GM19372 (cell line): ENCODE results near the gene CYBRD1.
A peak's percentile ranks its signal among the peaks of the same experiment; 100 is the strongest.

Experiments used
- ATAC-seq: cut with Tn5 transposase; IDR thresholded peaks from one replicate; pipeline ENCODE4 v1.9.1; 2021; ENCODE audit warnings: mild to moderate bottlenecking, low read depth, moderate library complexity; ENCODE audit not compliant: unreplicated experiment

The CYBRD1 gene

DNA sequence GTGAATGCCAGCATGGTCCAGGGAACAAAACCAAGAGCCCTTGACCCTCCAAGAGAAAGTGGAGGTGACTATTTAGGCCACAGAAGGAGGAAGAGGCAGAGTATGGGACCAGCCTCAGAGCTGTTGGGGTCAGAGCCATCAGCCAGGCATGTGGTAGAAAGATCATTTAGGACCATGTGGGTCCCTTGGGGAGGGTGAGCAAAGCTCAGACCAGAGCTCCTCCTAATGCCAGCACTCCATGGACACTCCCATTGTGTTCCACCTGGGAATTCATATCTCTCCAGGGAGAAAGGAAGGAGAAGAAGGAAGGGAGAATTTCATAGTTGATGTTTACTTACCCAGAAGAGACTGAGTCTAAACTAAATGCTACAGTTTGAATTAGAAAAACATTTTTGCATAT, 73.2 kb downstream of the CYBRD1 start:
- ATAC-seq: no peak

DNA sequence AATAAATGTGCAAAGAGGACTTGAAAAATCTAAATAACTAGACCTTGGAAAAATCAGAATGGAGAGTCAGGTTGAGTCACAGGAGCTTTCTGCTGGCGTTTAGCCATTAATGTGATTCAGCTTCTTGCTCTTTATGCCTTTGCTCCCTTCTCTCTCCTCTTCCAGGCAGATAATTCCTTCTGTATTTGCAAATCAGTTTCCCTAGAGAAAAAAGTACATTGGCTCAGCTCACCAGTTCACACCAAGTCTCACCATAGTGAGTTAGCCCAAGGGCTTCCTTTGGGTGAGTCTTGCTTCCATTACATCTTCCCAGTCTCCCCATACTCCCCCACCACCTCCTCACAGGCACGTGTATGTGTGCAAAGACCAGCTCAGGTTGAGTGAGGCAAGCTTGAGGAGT, 73.6 kb downstream of the CYBRD1 start:
- ATAC-seq: no peak

DNA sequence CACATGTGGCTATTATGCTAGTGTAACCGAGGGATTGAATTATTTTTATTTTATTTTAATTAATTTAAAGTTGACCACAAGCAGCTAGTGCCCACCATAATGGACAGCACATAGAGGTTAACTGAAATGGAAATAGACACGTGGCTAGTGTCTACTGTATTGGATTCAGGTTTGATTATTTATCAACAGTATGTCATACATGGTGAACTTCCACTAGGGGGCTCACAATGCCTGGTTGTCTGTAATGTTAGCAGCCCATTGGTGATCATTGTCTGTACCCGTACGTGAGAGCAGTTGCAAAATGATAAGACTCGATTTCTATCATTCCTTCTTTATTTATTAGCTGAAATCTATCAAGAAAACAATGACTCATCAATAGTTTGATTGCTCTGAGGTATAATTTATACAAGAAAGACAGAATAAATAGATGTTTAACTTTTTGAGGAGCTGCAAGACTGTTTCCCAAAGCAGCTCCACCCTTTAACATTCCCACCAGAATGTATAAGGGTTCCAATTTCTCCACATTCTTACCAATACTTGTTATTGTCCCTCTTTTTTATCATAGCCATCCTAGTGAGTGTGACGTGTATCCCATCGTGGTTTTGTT, 76.5 kb downstream of the CYBRD1 start:
- peak; percentile 88 for ATAC-seq

DNA sequence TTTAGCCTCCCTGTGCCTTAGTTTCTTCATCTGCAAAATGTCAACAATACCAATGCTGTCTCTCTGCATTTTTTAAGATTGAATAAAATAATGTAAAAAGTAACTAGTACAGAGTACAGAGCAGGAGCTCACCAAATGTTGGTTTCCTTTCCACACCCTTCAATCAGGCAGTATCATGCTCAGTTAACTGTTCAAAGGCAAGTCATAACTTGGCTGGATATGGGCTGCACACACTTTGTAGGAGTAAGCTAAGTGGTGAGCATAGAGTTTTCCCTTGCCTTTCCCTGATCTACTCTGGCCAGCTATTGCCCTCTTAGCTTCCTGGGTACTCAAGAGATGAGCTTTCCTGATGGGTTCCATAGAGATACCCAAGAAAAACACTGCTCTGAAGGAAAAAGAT, 77.9 kb downstream of the CYBRD1 start:
- ATAC-seq: no peak

DNA sequence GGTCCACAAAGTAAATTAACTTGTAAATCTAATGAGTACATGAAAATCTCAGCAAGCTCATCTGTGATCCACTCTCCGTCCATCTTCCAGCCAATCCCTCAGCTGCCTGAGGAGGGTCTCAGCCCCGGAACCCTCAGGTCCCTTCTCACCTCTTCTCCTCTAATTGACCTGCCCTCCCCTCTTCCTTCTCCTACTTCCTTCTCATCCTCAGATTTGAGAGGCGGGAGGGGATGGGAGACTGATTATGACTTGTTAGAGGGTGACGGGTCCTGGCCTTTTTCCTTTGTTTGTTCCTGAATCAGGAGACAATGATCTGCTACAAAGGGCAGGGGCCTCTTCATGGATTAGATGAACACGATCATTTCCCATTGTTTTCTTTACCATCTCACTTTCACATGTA, 80.1 kb downstream of the CYBRD1 start:
- ATAC-seq: no peak
